ENCODE results near the gene C11orf52.
A peak's percentile ranks its signal among the peaks of the same experiment; 100 is the strongest.
"Not testable (repeated sequence)": the region's sequence is repeated elsewhere in the genome, so short reads cannot be mapped to it uniquely, and the experiment has no call there.

Gene C11orf52

DNA sequence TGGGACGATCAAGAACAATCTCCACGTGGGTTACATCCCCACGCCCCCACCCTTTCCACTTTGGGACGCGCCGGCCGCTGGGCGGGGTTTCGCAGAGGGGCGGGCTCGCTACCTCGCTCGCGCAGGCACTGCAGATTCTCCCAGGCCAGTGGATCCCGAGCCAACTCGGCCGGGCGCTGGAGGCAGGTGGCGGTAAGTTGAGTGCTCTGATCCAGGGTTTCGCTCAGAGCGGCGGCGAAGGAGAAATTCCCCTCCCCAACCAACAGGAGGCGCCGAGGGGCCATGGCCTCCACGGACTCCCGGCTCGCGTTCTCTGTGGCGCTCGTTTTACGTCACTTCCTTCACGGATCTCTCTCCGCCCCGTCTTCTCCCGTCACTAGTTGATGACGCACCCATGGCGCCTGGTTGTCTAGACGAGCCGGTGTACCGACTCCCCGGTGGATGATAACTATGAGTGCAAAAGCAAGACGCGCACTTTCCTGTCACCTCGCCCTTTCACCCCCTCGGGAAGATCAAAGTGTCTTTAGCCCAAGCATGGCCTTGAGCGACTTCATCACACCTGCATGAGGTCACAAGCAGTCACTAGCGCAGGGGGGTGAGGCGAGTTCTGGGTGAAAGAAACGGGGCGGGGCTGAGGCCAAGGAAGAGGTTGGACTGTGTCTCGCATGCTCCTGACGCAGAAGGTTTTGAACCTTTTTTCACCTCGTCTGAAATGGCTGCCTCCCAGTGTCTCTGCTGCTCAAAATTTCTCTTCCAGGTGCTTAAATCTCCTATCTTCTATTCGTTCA, 39.7 kb upstream of the C11orf52 start, which contains the start of the genes CFAP68 and FDXACB1:
TSS of gene CFAP68 (plus strand) at position 693 of the 788 bp plus-strand sequence. CDS start at position 713, 20 bp downstream.
TSS of gene FDXACB1 (minus strand) at position 317 of the 788 bp plus-strand sequence. CDS start at position 284, 33 bp downstream.
- CTCF ChIA-PET: interaction anchor here (0.9 kb wide), 1 partner anchor 103 kb away, joined by 3 read pairs; no protein-coding TSS in a partner anchor
- POLR2A ChIA-PET: interaction anchor here (0.9 to 1.9 kb wide), 6 partner anchors 8 to 103 kb away, joined by 3 to 9 read pairs (median 4); partner anchors contain the start of gene ALG9
- no peak; the same call in 1 of the 2 replicates for TF ChIP-seq LEF1 (IDR thresholded peaks at IDR 0.05; ENCODE audit: borderline replicate concordance)
- TF ChIP-seq TARDBP (IDR thresholded peaks at IDR 0.05): peak; percentile 68; the same call in 1 of the 2 replicates
- no peak for TF ChIP-seq SP1 (IDR thresholded peaks at IDR 0.05)
- peak; percentile 46 for TF ChIP-seq L3MBTL2 (conservative IDR thresholded peaks at IDR 0.05)
- TF ChIP-seq ARNT (IDR thresholded peaks at IDR 0.05): no peak
- no peak for TF ChIP-seq FOXK2 (IDR thresholded peaks at IDR 0.05)
- peak; percentile 61; the same call in 1 of the 2 replicates for TF ChIP-seq CTBP1 (IDR thresholded peaks at IDR 0.05; ENCODE audit: borderline replicate concordance)
- no peak for TF ChIP-seq HDGF (IDR thresholded peaks at IDR 0.05; ENCODE audit: borderline replicate concordance)
- TF ChIP-seq, protein P1, sequence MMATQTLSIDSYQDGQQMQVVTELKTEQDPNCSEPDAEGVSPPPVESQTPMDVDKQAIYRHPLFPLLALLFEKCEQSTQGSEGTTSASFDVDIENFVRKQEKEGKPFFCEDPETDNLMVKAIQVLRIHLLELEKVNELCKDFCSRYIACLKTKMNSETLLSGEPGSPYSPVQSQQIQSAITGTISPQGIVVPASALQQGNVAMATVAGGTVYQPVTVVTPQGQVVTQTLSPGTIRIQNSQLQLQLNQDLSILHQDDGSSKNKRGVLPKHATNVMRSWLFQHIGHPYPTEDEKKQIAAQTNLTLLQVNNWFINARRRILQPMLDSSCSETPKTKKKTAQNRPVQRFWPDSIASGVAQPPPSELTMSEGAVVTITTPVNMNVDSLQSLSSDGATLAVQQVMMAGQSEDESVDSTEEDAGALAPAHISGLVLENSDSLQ (IDR thresholded peaks at IDR 0.05): peak; percentile 52; the same call in 1 of the 2 replicates
- peak; percentile 97 for DNase-seq (ENCODE audit: extremely low spot score)

- POLR2A ChIA-PET: interaction anchor here (0.9 to 1.6 kb wide), 3 partner anchors 9 to 52 kb away, joined by 3 to 6 read pairs (median 4); partner anchors contain the start of gene ALG9
These were observed 39.1 kb upstream of the C11orf52 start for GRCh38 chr11:111879637-111879960.

DNA sequence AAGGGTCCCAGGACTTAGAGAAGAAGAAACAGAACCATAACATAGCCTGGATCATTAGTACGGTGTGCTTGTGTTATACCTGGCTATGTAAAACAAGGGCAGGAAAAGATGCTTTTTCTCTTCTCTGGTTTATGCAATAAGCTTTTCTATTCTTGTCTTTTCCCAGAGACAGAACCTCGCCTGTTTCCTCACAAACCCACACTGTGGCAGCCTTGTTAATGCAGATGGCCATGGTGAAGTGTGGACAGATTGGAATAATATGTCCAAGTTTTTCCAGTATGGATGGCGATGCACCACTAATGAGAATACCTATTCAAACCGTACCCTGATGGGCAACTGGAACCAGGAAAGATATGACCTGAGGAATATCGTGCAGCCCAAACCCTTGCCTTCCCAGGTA, 36.5 kb upstream of the C11orf52 start:
- DNase-seq (ENCODE audit: extremely low spot score): no peak
- CTCF ChIA-PET: no interaction called here
- POLR2A ChIA-PET: interaction anchor here (1.5 kb wide), 1 partner anchor 11 kb away, joined by 5 read pairs; the partner anchor contains the start of gene ALG9
- TF ChIP-seq ARNT (IDR thresholded peaks at IDR 0.05): no peak
- TF ChIP-seq BHLHE40 (IDR thresholded peaks at IDR 0.05; ENCODE audit: borderline replicate concordance): no peak
- no peak for TF ChIP-seq CTBP1 (IDR thresholded peaks at IDR 0.05; ENCODE audit: borderline replicate concordance)
- TF ChIP-seq FOXA1 (IDR thresholded peaks at IDR 0.05): no peak
- TF ChIP-seq, protein P1 (IDR thresholded peaks at IDR 0.05): no peak
- no peak for TF ChIP-seq HDGF (IDR thresholded peaks at IDR 0.05; ENCODE audit: borderline replicate concordance)
- TF ChIP-seq FOXM1 (IDR thresholded peaks at IDR 0.05; ENCODE audit: borderline replicate concordance): no peak
- TF ChIP-seq TARDBP (IDR thresholded peaks at IDR 0.05): no peak

More at GRCh38 chr11:111879637-111879960, 39.1 kb upstream of the C11orf52 start:
- DNase-seq (ENCODE audit: extremely low spot score): no peak
- CTCF ChIA-PET: no interaction called here
- 0 out of 2 replicates have a peak, but pooled peaks have one; percentile 10 for TF ChIP-seq NFRKB (IDR thresholded peaks at IDR 0.05)
- TF ChIP-seq ARNT (IDR thresholded peaks at IDR 0.05): no peak

DNA sequence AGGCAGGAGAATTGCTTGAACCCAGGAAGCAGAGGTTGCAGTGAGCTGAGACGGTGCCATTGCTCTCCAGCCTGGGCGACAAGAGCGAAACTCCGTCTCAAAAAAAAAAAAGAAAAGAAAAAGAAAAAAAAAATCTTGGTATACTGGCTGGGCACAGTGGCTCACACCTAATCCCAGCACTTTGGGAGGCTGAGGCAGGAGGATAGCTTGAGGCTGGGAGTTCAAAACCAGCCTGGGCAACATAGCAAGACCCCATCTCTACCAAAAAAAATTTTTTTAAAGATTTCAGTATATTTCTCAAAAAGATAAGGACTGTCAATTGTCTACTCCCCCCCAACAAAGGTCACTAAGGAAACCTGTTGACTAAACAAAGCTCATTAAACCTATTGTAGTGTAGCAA, 33.7 kb upstream of the C11orf52 start:
- POLR2A ChIA-PET; DNase-seq (ENCODE audit: extremely low spot score): not testable (repeated sequence)
- CTCF ChIA-PET: interaction anchor here (0.8 kb wide), 1 partner anchor 19 kb away, joined by 3 read pairs; no protein-coding TSS in a partner anchor

- CTCF ChIA-PET: interaction anchor here (0.8 kb wide), 1 partner anchor 281 kb away, joined by 3 read pairs; no protein-coding TSS in a partner anchor
- POLR2A ChIA-PET: no interaction called here
- no peak for DNase-seq (ENCODE audit: extremely low spot score)
- no peak for TF ChIP-seq ARNT (IDR thresholded peaks at IDR 0.05)
- no peak for TF ChIP-seq BHLHE40 (IDR thresholded peaks at IDR 0.05; ENCODE audit: borderline replicate concordance)
- no peak for TF ChIP-seq TARDBP (IDR thresholded peaks at IDR 0.05)
- TF ChIP-seq CTBP1 (IDR thresholded peaks at IDR 0.05; ENCODE audit: borderline replicate concordance): no peak
- no peak for TF ChIP-seq SUZ12 (IDR thresholded peaks at IDR 0.05)
- TF ChIP-seq ZNF384 (IDR thresholded peaks at IDR 0.05): no peak
- TF ChIP-seq HDGF (IDR thresholded peaks at IDR 0.05; ENCODE audit: borderline replicate concordance): no peak
- TF ChIP-seq, protein P1 (IDR thresholded peaks at IDR 0.05): no peak
- TF ChIP-seq L3MBTL2 (conservative IDR thresholded peaks at IDR 0.05): no peak
These were observed 32.7 kb upstream of the C11orf52 start for GRCh38 chr11:111886032-111886431.

GRCh38 chr11:111886844-111887243, 31.9 kb upstream of the C11orf52 start:
- ChIA-PET CTCF (interaction anchor here (0.8 to 0.9 kb wide), 2 partner anchors 9 to 282 kb away, joined by 3 to 4 read pairs; no protein-coding TSS in a partner anchor), POLR2A (interaction anchor here (1.0 kb wide), 1 partner anchor 40 kb away, joined by 4 read pairs; no protein-coding TSS in a partner anchor)
- DNase-seq (ENCODE audit: extremely low spot score): no peak
- TF ChIP-seq, protein P1 (IDR thresholded peaks at IDR 0.05): no peak
- TF ChIP-seq ELF4 (IDR thresholded peaks at IDR 0.05): no peak
- TF ChIP-seq SUZ12 (IDR thresholded peaks at IDR 0.05): no peak
- TF ChIP-seq LEF1 (IDR thresholded peaks at IDR 0.05; ENCODE audit: borderline replicate concordance): no peak
- no peak for TF ChIP-seq SP1 (IDR thresholded peaks at IDR 0.05)
- no peak for TF ChIP-seq CTBP1 (IDR thresholded peaks at IDR 0.05; ENCODE audit: borderline replicate concordance)

Data from HEK293T (cell line).